ENCODE measurements around the gene ASTN2. TPM values are rescaled to one million over a fixed set of nuclear protein-coding genes. Genes with fewer than 3 reads are reported as not detected.
"Not testable (repeated sequence)": the region's sequence is repeated elsewhere in the genome, so short reads cannot be mapped to it uniquely, and the experiment has no call there.

The ASTN2 gene
- total RNA-seq, 1 donor from 2014 or later, result 2.7 TPM

- peaks cover 48% of the 10 kb centered on the region for H3K4me1 Mint-ChIP-seq (ENCODE audit: low read depth)
- H3K4me3 Mint-ChIP-seq (ENCODE audit: low read depth), result no peak overlapping the region
- intact Hi-C loops (cut with micrococcal nuclease), result no loop called here
- no peaks in the 10 kb centered on the region for H3K27me3 Mint-ChIP-seq (ENCODE audit: low read depth)
- peaks cover 39% of the 10 kb centered on the region for H3K36me3 Mint-ChIP-seq (ENCODE audit: low read depth)
- H3K27ac Mint-ChIP-seq, result no peak overlapping the region
- no peaks in the 10 kb centered on the region for H3K9me3 Mint-ChIP-seq
- DNase-seq (ENCODE audit: low spot score), result no peak
Measured at GRCh38 chr9:116692616-116693015, 722.2 kb downstream of the ASTN2 start.

GRCh38 chr9:116691607-116692006 is 723.2 kb downstream of the ASTN2 start:
- H3K4me1 Mint-ChIP-seq (ENCODE audit: low read depth), result peaks cover 53% of the 10 kb centered on the region
- intact Hi-C loops (cut with micrococcal nuclease), result no loop called here
- H3K9me3 Mint-ChIP-seq, result no peaks in the 10 kb centered on the region
- H3K4me3 Mint-ChIP-seq (ENCODE audit: low read depth), result no peak overlapping the region
- DNase-seq (ENCODE audit: low spot score), result no peak
- H3K36me3 Mint-ChIP-seq (ENCODE audit: low read depth), result peaks cover 31% of the 10 kb centered on the region
- no peak overlapping the region for H3K27ac Mint-ChIP-seq
- H3K27me3 Mint-ChIP-seq (ENCODE audit: low read depth), result no peaks in the 10 kb centered on the region

DNA sequence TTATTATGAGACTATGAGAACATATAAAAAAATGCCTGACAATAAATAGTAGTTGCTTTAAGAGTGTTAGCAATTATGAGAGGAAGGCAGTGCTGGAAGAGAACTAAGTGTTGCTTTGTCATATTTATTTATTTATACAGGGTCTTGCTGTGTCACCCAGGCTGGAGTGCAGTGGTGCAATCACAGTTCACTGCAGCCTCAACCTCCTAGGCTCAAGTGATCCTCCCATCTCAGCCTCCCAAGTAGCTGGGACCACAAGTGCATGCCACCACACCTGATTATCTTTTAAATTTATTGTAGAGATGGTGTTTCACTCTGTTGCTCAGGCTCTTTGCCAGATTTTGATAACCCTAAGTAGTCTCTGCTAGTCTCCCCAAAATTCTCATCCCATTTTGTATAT is 724.1 kb downstream of the ASTN2 start:
- Mint-ChIP-seq H3K4me1 (ENCODE audit: low read depth) (peaks cover 58% of the 10 kb centered on the region), H3K36me3 (ENCODE audit: low read depth) (peaks cover 25% of the 10 kb centered on the region)
- H3K27me3 Mint-ChIP-seq (ENCODE audit: low read depth); H3K27ac Mint-ChIP-seq; intact Hi-C loops (cut with micrococcal nuclease); H3K9me3 Mint-ChIP-seq; H3K4me3 Mint-ChIP-seq (ENCODE audit: low read depth); DNase-seq (ENCODE audit: low spot score): not testable (repeated sequence)

- Mint-ChIP-seq H3K27me3 (ENCODE audit: low read depth) (no peaks in the 10 kb centered on the region), H3K27ac (no peak overlapping the region), H3K4me1 (ENCODE audit: low read depth) (peaks cover 55% of the 10 kb centered on the region), H3K4me3 (ENCODE audit: low read depth) (peak overlapping the region; percentile 40), H3K9me3 (peaks cover 2% of the 10 kb centered on the region), H3K36me3 (ENCODE audit: low read depth) (peaks cover 22% of the 10 kb centered on the region)
- no peak for DNase-seq (ENCODE audit: low spot score)
- intact Hi-C loops (cut with micrococcal nuclease), result no loop called here
Measured at GRCh38 chr9:116689486-116690032, 725.3 kb downstream of the ASTN2 start.

GRCh38 chr9:116688806-116689485 is 725.9 kb downstream of the ASTN2 start:
- DNase-seq (ENCODE audit: low spot score), result no peak
- peaks cover 6% of the 10 kb centered on the region for H3K9me3 Mint-ChIP-seq
- peaks cover 22% of the 10 kb centered on the region for H3K36me3 Mint-ChIP-seq (ENCODE audit: low read depth)
- H3K4me1 Mint-ChIP-seq (ENCODE audit: low read depth), result peaks cover 55% of the 10 kb centered on the region
- H3K4me3 Mint-ChIP-seq (ENCODE audit: low read depth), result peak overlapping the region; percentile 89
- intact Hi-C loops (cut with micrococcal nuclease), result no loop called here
- no peaks in the 10 kb centered on the region for H3K27me3 Mint-ChIP-seq (ENCODE audit: low read depth)
- H3K27ac Mint-ChIP-seq, result peak overlapping the region; percentile 8

- Mint-ChIP-seq H3K9me3 (peaks cover 12% of the 10 kb centered on the region), H3K27me3 (ENCODE audit: low read depth) (no peaks in the 10 kb centered on the region), H3K36me3 (ENCODE audit: low read depth) (peaks cover 16% of the 10 kb centered on the region), H3K27ac (peak overlapping the region; percentile 72), H3K4me1 (ENCODE audit: low read depth) (peaks cover 49% of the 10 kb centered on the region), H3K4me3 (ENCODE audit: low read depth) (peak overlapping the region; percentile 89)
- intact Hi-C loops (cut with micrococcal nuclease), result no loop called here
- no peak for DNase-seq (ENCODE audit: low spot score)
Measured at GRCh38 chr9:116687754-116688135, 727.1 kb downstream of the ASTN2 start.

DNA sequence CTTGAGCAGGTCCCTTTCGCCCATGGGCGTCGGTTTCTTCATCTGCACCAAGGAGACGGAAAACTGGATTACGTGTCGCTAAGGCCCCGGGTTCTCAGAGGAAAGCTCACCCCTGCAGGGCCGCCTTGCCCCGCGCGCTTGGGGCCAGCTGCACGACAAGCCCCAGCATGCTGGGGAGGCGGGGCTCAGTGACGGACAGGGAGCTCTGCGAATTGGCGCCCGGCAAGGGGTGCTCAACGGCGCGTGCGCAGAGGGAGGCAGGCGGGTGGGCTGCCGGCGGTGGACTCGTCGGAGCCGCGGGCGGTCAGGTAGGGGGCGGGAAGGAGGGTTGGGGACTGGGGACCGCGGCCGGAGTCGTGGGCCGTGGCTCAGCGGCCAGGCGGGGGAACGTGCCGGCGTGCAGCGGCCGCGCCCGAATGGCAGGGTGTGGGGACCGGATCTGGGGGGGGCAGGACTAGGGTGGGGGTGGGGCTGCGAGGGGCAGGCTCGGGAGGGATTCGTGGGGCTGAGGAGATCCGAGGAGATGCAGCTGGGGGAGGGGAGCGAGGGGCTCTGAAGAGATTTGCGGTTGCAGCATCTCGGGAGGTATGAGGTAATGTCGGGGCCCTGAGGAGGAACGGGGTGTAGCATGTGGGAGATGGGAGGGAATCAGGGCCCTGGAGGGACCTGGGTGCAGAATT is 727.6 kb downstream of the ASTN2 start, which contains the start of gene TRIM32:
Gene TRIM32 (plus strand): TSS at position 232 of the 680 bp plus-strand sequence. CDS start 10,438 bp downstream, outside the sequence.
- no peaks in the 10 kb centered on the region for H3K27me3 Mint-ChIP-seq (ENCODE audit: low read depth)

GRCh38 chr9:116686693-116687073 is 728.2 kb downstream of the ASTN2 start:
- Mint-ChIP-seq H3K27me3 (ENCODE audit: low read depth) (no peaks in the 10 kb centered on the region), H3K4me1 (ENCODE audit: low read depth) (peaks cover 43% of the 10 kb centered on the region), H3K9me3 (peaks cover 12% of the 10 kb centered on the region), H3K27ac (peak overlapping the region; percentile 72), H3K36me3 (ENCODE audit: low read depth) (peaks cover 16% of the 10 kb centered on the region), H3K4me3 (ENCODE audit: low read depth) (peak overlapping the region; percentile 89)
- intact Hi-C loops (cut with micrococcal nuclease), result no loop called here
- DNase-seq (ENCODE audit: low spot score), result no peak

More for the DNA sequence above, 727.6 kb downstream of the ASTN2 start, which contains the start of gene TRIM32:
- H3K36me3 Mint-ChIP-seq (ENCODE audit: low read depth), result peaks cover 16% of the 10 kb centered on the region
- DNase-seq (ENCODE audit: low spot score), result peak; percentile 90
- peak within 1 kb of the TSS; percentile 89 for H3K4me3 Mint-ChIP-seq (ENCODE audit: low read depth)
- H3K27ac Mint-ChIP-seq, result peak within 1 kb of the TSS; percentile 72
- H3K4me1 Mint-ChIP-seq (ENCODE audit: low read depth), result peaks cover 47% of the 10 kb centered on the region
- H3K9me3 Mint-ChIP-seq, result peaks cover 12% of the 10 kb centered on the region
- intact Hi-C loops (cut with micrococcal nuclease), result no loop called here

DNA sequence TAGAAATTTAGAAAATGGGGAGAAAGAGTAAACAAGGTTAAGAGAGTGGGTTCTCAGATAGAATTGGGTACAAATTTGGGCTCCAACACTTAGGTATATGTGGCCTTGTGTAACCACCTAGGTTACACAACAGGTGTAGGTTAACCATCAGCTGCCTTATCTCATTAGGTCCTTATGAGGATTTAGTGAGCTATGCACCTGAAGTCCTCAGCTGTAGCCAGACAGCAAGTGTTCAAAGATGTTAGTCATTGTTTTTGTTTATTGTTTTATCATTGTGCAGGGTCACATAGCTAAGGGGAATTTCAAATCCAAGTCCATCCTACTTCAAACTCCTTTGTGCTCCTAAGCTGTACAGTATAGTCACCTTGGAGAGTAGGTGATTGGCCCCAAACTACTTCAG is 728.7 kb downstream of the ASTN2 start:
- DNase-seq (ENCODE audit: low spot score), result no peak
- Mint-ChIP-seq H3K27ac (no peak overlapping the region), H3K4me3 (ENCODE audit: low read depth) (peak overlapping the region; percentile 89), H3K27me3 (ENCODE audit: low read depth) (no peaks in the 10 kb centered on the region), H3K9me3 (peaks cover 12% of the 10 kb centered on the region), H3K36me3 (ENCODE audit: low read depth) (peaks cover 16% of the 10 kb centered on the region), H3K4me1 (ENCODE audit: low read depth) (peaks cover 39% of the 10 kb centered on the region)
- intact Hi-C loops (cut with micrococcal nuclease), result no loop called here

GRCh38 chr9:116685166-116685565 is 729.7 kb downstream of the ASTN2 start:
- no peak for DNase-seq (ENCODE audit: low spot score)
- intact Hi-C loops (cut with micrococcal nuclease), result no loop called here
- Mint-ChIP-seq H3K36me3 (ENCODE audit: low read depth) (peaks cover 12% of the 10 kb centered on the region), H3K4me3 (ENCODE audit: low read depth) (no peak overlapping the region), H3K4me1 (ENCODE audit: low read depth) (peaks cover 32% of the 10 kb centered on the region), H3K9me3 (peaks cover 12% of the 10 kb centered on the region), H3K27ac (no peak overlapping the region), H3K27me3 (ENCODE audit: low read depth) (no peaks in the 10 kb centered on the region)

- peaks cover 9% of the 10 kb centered on the region for H3K36me3 Mint-ChIP-seq (ENCODE audit: low read depth)
- no peak overlapping the region for H3K4me3 Mint-ChIP-seq (ENCODE audit: low read depth)
- peaks cover 20% of the 10 kb centered on the region for H3K4me1 Mint-ChIP-seq (ENCODE audit: low read depth)
- no peak for DNase-seq (ENCODE audit: low spot score)
- intact Hi-C loops (cut with micrococcal nuclease), result no loop called here
- H3K9me3 Mint-ChIP-seq, result peaks cover 12% of the 10 kb centered on the region
- no peak overlapping the region for H3K27ac Mint-ChIP-seq
- H3K27me3 Mint-ChIP-seq (ENCODE audit: low read depth), result no peaks in the 10 kb centered on the region
Measured at GRCh38 chr9:116683535-116683934, 731.3 kb downstream of the ASTN2 start.

GRCh38 chr9:116674210-116674980 is 740.5 kb downstream of the ASTN2 start:
- H3K27me3 Mint-ChIP-seq (ENCODE audit: low read depth), result no peaks in the 10 kb centered on the region
- no peak overlapping the region for H3K4me3 Mint-ChIP-seq (ENCODE audit: low read depth)
- no peak for DNase-seq (ENCODE audit: low spot score)
- intact Hi-C loops (cut with micrococcal nuclease), result no loop called here
- H3K4me1 Mint-ChIP-seq (ENCODE audit: low read depth), result no peaks in the 10 kb centered on the region
- peaks cover 14% of the 10 kb centered on the region for H3K9me3 Mint-ChIP-seq
- no peaks in the 10 kb centered on the region for H3K36me3 Mint-ChIP-seq (ENCODE audit: low read depth)
- H3K27ac Mint-ChIP-seq, result no peak overlapping the region

All from activated T-helper 2 cell treated with anti-CD3 and anti-CD28 coated beads, Interferon-gamma antibody, Interleukin-2, Interleukin-4, amounts not matched to agents 10 μg/mL and 5 μg/mL and 100 μg/mL, durations not matched to agents 14 hours and 24 hours and 36 hours (primary cell).